ENCODE data around the gene TST. TPM values are rescaled to one million over a fixed set of nuclear protein-coding genes. Genes with fewer than 3 reads are reported as not detected.

Gene TST
- total RNA-seq, 2 donors from 2014 or later: 0.60 to 10.7 TPM

DNA sequence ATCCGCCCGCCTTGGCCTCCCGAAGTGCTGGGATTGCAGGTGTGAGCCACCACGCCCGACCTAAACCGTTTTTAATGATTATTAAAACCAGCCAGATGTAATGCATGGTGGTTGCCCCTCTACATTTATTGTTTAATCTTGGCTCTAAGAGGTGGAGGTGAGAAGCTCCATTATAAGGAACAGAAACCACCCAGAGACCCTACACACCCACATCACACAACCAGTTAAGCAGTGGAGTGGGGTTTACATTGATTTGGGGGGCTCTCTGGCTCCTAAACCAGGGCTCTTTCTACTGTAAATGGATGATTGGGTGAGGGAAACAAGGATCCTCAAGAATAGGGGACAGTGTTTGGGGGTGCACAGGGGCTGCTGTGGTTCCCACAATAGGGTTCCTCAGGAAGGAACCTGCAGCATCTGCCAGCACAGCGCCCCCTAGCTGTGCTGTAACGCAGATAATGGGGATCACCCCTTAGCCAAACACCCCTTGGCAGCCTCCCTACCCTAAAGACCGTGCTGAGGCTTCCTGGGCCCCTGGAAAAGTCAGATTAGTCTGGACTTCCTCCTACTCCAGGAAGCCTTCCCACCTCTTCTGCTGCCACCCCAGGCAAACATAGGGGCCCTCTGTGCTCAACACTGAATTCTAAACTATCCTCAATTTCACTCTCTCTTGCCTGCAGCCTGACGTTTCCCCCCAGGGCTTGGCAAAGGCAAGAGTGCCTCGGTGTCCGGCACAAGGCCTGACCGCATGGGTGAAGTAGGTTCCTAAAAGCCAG lies 2.6 kb upstream of the TST start:
- no peaks in the 10 kb centered on the region for H3K9me3 ChIP-seq (ENCODE audit: control insufficient read depth, low read length, poor library complexity, severe bottlenecking)
- H3K27me3 Mint-ChIP-seq: no peaks in the 10 kb centered on the region
- DNase-seq (peak; percentile 34 to 53 (median 47)), ATAC-seq (peak; percentile 64)
- H3K27ac Mint-ChIP-seq: no peak overlapping the region
- peaks cover 3% of the 10 kb centered on the region for H3K4me1 Mint-ChIP-seq
- H3K4me3 Mint-ChIP-seq: peak overlapping the region; percentile 56
- H3K36me3 Mint-ChIP-seq (ENCODE audit: low read depth): no peaks in the 10 kb centered on the region

DNA sequence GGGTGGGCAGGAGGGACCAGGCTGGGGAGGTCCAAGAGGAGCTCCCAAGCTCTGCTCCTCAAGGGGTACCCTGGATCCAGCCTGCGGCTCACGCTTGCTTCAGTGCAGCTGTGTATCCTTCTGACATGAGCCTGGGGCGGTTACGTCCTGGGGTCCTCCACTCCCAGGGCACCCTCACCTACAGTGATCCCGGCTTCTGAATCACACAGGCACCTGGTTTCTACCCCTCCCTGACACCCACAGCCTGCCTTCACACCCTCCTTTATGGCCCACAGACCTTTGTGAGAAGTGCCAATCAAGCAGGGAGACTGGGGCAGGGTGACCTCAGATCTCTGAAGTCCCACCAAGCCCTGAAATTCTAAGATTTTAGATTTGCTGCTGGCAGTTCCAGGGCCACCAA lies 1.8 kb upstream of the TST start:
- ATAC-seq: no peak
- Mint-ChIP-seq H3K4me3 (no peak overlapping the region), H3K36me3 (ENCODE audit: low read depth) (no peaks in the 10 kb centered on the region), H3K27ac (no peak overlapping the region), H3K27me3 (no peaks in the 10 kb centered on the region), H3K4me1 (peaks cover 3% of the 10 kb centered on the region)
- DNase-seq: no peak
- H3K9me3 ChIP-seq (ENCODE audit: control insufficient read depth, low read length, poor library complexity, severe bottlenecking): no peaks in the 10 kb centered on the region

DNA sequence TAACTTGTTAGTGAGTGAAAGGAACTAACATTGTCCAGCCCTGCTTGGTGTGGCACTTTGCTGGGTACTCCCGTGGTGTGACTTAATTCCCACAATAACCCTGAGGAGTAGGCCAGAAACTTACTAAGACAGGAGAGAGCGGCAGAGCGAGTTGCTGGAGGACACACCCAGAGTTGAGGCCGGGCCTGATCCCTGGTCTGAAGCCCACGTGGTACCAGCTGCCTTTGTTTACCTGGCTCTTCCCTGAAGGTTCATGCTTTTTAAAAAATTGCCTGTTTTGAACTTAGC lies 889 bp upstream of the TST start:
- peaks cover 3% of the 10 kb centered on the region for H3K4me1 Mint-ChIP-seq
- H3K4me3 Mint-ChIP-seq: peak overlapping the region; percentile 91
- peak overlapping the region; percentile 14 for H3K27ac Mint-ChIP-seq
- no peaks in the 10 kb centered on the region for H3K9me3 ChIP-seq (ENCODE audit: control insufficient read depth, low read length, poor library complexity, severe bottlenecking)
- H3K36me3 Mint-ChIP-seq (ENCODE audit: low read depth): no peaks in the 10 kb centered on the region
- no peaks in the 10 kb centered on the region for H3K27me3 Mint-ChIP-seq
- DNase-seq: no peak
- no peak for ATAC-seq

DNA sequence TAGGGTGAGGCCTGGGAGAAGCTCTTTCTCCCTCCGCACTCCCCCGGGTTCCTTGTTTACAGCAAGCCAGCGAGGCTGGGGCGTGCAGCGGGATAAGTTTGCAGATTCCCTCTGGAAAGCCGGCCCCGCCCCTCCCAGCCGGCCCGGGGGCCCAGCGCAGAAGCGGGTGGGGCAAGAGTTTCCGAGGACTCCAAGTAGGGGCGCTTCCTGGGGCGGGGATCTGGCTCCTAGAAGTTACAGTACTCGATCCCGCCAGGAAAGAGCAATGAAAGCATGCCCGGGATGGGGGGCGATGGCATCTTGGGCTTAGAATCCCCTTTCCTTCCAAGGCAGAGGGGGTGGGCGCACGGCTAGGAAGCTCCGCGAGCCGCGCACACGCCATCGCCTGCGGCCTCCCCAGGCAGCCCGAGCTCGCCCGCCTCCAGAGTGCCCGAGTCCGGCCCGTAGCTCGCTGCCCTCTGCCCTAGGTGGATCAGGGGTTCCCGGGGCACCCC lies 385 bp downstream of the TST start:
- Mint-ChIP-seq H3K4me1 (peaks cover 3% of the 10 kb centered on the region), H3K27me3 (no peaks in the 10 kb centered on the region), H3K36me3 (ENCODE audit: low read depth) (no peaks in the 10 kb centered on the region), H3K27ac (no peak overlapping the region), H3K4me3 (peak overlapping the region; percentile 91)
- peak; percentile 26 for ATAC-seq
- no peak for DNase-seq
- H3K9me3 ChIP-seq (ENCODE audit: control insufficient read depth, low read length, poor library complexity, severe bottlenecking): no peaks in the 10 kb centered on the region

DNA sequence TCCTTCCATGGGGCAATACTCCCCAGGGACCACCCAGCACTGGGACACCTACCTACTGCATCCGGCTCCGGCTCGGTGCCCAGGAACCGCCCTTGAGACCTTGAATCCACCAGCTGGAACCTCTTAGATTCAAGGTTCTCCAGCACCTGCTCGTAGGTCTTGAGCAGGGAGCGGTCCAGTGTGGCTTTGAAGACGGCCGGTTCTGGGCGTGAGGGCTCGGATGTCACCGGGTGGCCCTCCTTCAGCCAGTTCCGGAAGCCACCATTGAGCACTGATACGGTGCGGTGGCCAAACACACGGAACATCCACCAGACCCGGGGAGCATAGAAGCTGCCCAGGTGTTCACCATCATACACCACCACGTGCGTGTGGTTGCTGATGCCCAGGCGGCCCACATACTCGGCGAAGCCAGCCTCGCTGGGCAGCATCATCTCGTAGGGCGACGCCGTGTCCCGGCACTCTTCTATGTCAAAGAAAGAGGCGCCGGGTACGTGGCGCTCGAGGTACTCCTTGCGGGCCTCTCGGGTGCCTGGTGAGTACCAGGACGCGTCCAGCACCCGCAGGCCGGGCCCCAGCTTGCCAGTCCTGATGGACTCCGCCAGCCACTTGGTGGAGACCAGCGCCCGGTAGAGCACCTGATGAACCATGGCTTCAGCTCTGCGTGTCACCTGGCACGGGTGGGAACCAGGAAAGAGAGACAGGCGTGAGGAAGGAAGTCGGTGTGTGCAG lies 997 bp downstream of the TST start:
- Mint-ChIP-seq H3K36me3 (ENCODE audit: low read depth) (no peaks in the 10 kb centered on the region), H3K27ac (no peak overlapping the region), H3K4me1 (peaks cover 3% of the 10 kb centered on the region), H3K27me3 (no peaks in the 10 kb centered on the region), H3K4me3 (peak overlapping the region; percentile 91)
- no peaks in the 10 kb centered on the region for H3K9me3 ChIP-seq (ENCODE audit: control insufficient read depth, low read length, poor library complexity, severe bottlenecking)
- DNase-seq: no peak
- no peak for ATAC-seq

DNA sequence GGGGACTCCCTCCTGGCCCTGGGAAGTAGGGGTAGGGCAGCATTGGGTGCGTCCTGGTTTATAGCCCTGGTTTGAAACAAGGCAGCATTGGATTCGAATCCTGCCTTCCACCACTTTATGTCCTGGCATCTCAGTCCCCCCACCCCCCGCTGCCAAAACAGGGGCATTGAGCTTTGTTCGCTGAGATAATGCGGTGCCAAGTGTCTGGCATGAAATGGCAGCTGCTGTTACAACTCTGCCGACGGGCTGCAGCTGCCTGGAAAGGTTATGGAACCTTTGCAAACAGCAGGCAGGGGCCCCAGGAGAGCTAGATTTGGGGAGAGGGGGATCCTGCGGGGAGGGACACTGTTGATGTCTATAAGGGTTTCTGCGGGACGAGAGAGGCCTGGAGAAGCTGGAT lies 1.9 kb downstream of the TST start:
- no peak for DNase-seq
- Mint-ChIP-seq H3K27ac (no peak overlapping the region), H3K27me3 (no peaks in the 10 kb centered on the region), H3K4me3 (peak overlapping the region; percentile 31), H3K36me3 (ENCODE audit: low read depth) (no peaks in the 10 kb centered on the region), H3K4me1 (peaks cover 3% of the 10 kb centered on the region)
- ATAC-seq: no peak
- H3K9me3 ChIP-seq (ENCODE audit: control insufficient read depth, low read length, poor library complexity, severe bottlenecking): no peaks in the 10 kb centered on the region

DNA sequence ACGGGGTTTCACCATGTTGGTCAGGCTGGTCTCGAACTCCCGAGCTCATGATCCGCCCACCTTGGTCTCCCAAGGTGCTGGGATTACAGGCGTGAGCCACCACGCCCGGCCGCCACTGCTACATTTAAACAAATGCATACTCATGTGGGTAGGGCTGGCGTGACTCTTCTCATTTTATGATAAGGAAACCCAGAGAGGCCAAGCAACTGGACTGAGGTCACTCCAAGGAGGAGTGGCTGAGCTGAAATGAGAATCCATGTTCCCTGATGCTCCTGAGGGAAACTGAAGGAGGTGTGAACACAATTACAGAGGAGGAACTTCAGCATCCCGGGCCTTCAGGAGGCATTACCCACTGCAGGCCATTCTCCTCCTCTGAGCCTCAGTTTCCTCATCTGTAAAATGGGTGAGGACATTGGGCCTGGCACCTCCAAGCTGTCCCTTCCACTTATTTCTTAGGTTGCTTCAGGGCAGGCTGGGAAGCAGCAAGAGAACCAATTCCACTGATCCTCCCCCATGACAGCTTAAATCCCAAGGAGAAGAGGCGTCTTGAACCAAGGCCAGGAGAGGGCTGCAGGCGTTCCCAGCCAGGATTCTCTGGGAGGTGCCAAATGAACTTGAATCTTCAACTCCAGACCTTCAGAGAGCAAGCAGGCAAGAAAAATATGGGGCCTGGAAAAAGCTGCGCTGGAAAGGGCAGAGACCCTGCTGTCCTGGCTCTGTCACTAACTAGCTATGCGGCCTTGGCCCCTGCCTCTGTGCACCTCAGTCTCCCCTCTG lies 2.9 kb downstream of the TST start:
- DNase-seq: no peak
- no peak for ATAC-seq
- no peaks in the 10 kb centered on the region for H3K9me3 ChIP-seq (ENCODE audit: control insufficient read depth, low read length, poor library complexity, severe bottlenecking)
- Mint-ChIP-seq H3K4me1 (no peaks in the 10 kb centered on the region), H3K27ac (peak overlapping the region; percentile 34), H3K4me3 (no peak overlapping the region), H3K36me3 (ENCODE audit: low read depth) (no peaks in the 10 kb centered on the region), H3K27me3 (no peaks in the 10 kb centered on the region)

DNA sequence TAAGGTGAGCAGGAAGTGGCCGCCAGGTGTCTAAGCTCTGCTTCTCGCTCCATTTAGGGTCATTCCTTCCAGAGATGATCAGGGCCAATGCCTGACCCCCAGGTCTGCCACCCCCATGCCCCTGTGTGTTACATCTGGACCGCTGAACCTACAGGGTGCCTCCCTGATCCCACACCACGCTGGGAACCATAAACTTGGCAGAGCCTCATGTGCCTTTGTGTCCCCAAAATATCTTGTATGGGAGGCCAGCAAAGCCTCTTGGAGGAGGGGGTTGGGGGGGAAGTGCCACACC lies 3.7 kb downstream of the TST start:
- Mint-ChIP-seq H3K27ac (no peak overlapping the region), H3K4me1 (no peaks in the 10 kb centered on the region), H3K27me3 (no peaks in the 10 kb centered on the region), H3K36me3 (ENCODE audit: low read depth) (no peaks in the 10 kb centered on the region), H3K4me3 (no peak overlapping the region)
- DNase-seq: no peak
- no peaks in the 10 kb centered on the region for H3K9me3 ChIP-seq (ENCODE audit: control insufficient read depth, low read length, poor library complexity, severe bottlenecking)
- ATAC-seq: no peak

DNA sequence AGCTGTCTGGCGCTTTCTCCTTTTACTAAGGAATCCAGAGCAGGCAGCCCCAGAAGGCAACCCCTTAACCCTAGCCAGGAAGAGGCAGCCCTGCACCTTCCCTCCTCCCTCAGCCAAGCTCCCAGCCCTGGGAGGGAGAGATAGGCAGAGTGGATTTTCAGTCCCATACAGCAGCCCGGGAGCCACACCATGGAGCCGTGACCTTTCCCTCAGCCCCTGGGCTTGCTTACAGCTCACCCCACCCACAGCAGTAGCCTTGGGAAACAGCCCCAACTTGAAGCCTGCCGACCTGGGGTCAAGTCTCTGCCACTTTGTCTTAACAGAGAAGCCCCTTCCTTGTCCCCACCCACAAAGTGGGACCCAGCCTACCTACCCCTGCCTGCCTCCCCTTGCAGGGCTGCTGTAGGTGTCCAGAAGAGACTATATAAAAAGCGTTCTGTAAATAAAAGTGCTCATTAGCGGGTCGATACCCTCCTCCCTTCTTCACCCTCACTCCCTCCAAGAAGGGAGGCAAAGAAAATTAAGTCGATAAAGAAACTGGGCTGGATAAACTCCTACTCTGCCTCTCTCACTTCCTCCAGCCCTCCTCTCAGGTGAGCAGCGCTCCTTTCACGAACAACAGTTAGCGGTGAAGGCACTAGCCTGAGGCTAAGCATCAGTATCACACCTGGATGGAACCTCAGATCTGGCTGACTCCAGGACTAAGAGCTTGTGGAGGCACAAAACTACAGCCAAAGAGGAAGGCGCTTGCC lies 4.2 kb downstream of the TST start:
- ATAC-seq (no peak), DNase-seq (no peak)
- Mint-ChIP-seq H3K36me3 (ENCODE audit: low read depth) (no peaks in the 10 kb centered on the region), H3K27me3 (peaks cover 1% of the 10 kb centered on the region), H3K4me1 (no peaks in the 10 kb centered on the region), H3K4me3 (no peak overlapping the region), H3K27ac (no peak overlapping the region)
- H3K9me3 ChIP-seq (ENCODE audit: control insufficient read depth, low read length, poor library complexity, severe bottlenecking): no peaks in the 10 kb centered on the region

DNA sequence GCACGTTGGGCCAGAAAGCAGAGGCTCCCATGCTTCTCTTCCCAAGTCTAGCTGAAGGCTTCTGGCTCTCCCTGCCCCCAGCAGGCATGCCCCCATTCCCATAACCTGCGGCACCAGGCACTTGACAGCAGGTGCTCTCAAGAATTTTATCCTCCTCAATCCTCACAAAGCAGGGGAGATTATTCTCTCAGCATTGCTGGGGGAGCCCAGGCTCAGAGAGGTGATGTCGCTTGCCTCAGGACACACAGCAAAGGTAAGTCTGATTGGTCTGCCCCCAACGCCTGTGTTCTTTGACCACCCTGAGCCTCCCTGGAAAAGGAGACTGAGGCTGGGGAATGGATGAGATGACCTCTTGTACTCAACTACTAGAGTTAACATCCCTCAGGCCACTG lies 4.8 kb downstream of the TST start:
- Mint-ChIP-seq H3K36me3 (ENCODE audit: low read depth) (no peaks in the 10 kb centered on the region), H3K4me1 (no peaks in the 10 kb centered on the region), H3K27ac (no peak overlapping the region), H3K4me3 (no peak overlapping the region), H3K27me3 (peaks cover 7% of the 10 kb centered on the region)
- ATAC-seq: no peak
- no peak for DNase-seq
- no peaks in the 10 kb centered on the region for H3K9me3 ChIP-seq (ENCODE audit: control insufficient read depth, low read length, poor library complexity, severe bottlenecking)

DNA sequence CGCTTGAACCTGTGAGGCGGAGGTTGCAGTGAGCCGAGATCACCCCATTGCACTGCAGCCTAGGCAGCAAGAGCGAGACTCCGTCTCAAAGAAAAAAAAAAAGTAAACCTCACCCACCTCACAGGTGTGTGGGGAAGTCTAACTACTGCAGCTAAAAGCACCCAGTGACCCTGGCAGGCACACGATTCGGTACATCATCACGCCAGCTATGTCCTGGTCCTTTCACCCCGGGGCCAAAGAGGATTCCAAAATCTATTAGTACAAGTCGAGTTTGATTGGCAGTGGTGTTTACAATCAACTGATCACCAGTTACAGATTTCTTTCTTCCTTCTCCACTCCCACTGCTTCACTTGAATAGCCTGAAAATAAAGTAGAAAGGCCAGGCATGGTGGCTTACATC lies 6.3 kb downstream of the TST start:
- H3K27ac Mint-ChIP-seq: no peak overlapping the region

DNA sequence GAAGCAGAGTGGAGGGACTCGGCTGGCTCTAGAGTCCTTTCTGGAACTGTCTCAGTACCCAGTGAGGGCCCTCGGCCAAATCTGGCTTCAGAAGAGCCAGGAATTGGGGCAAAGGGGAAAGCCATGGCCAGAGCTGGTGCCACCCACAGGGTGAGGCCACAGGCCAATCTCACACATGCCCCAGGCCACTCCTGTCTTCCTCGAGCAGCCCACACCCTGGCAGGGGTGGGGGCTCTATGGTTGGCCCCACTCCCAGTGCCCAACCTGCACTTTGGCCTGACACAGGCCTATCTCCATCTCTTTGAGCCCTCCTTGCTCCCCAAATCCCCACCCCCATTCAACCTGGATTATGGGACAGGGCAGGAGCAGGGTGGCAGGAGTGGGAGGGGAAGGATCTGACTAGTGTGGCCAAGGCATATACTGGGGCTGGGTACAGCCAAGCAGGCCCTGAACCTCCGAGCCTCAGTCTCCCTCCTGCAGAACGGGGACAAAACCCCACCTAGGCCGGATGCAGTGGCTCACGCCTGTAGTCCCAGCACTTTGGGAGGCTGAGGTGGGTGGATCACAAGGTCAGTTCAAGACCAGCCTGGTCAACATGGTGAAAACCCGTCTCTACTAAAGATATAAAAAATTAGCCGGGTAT lies 6.9 kb downstream of the TST start:
- peaks cover 18% of the 10 kb centered on the region for H3K27me3 Mint-ChIP-seq

More for the DNA sequence above, 6.3 kb downstream of the TST start:
- H3K9me3 ChIP-seq (ENCODE audit: control insufficient read depth, low read length, poor library complexity, severe bottlenecking): no peaks in the 10 kb centered on the region
- H3K4me1 Mint-ChIP-seq: no peaks in the 10 kb centered on the region
- H3K27me3 Mint-ChIP-seq: peaks cover 12% of the 10 kb centered on the region
- no peaks in the 10 kb centered on the region for H3K36me3 Mint-ChIP-seq (ENCODE audit: low read depth)
- ATAC-seq (no peak), DNase-seq (no peak)
- H3K4me3 Mint-ChIP-seq: no peak overlapping the region

DNA sequence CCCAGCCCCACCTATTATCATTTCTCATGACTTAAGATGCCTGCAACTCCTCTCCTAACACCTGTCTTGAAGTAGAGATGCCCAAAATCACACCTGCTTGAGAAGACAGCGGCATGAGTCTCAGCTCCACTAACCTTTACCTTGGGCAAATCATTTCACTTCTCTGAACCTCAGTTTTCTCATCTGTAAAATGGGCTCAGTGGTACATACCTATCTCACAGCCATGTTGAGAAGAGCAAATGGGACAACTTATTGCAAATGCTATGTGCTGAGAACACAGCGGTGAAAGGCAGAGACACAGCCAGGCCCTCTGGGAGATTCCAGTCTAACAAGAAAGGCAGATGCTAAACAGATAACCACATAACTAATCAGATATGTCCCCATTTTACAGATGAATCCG lies 7.8 kb downstream of the TST start:
- Mint-ChIP-seq H3K27me3 (peaks cover 27% of the 10 kb centered on the region), H3K36me3 (ENCODE audit: low read depth) (no peaks in the 10 kb centered on the region), H3K4me3 (no peak overlapping the region), H3K4me1 (peaks cover 6% of the 10 kb centered on the region), H3K27ac (no peak overlapping the region)
- no peak for ATAC-seq
- no peaks in the 10 kb centered on the region for H3K9me3 ChIP-seq (ENCODE audit: control insufficient read depth, low read length, poor library complexity, severe bottlenecking)
- DNase-seq: no peak

More for the DNA sequence above, 6.9 kb downstream of the TST start:
- no peaks in the 10 kb centered on the region for H3K9me3 ChIP-seq (ENCODE audit: control insufficient read depth, low read length, poor library complexity, severe bottlenecking)
- H3K36me3 Mint-ChIP-seq (ENCODE audit: low read depth): no peaks in the 10 kb centered on the region
- no peak overlapping the region for H3K4me3 Mint-ChIP-seq
- H3K4me1 Mint-ChIP-seq: peaks cover 5% of the 10 kb centered on the region
- ATAC-seq (no peak), DNase-seq (no peak)
- H3K27ac Mint-ChIP-seq: no peak overlapping the region
